ENCODE measurements around the gene RASSF8. TPM values are rescaled to one million over a fixed set of nuclear protein-coding genes. Genes with fewer than 3 reads are reported as not detected.

Gene RASSF8
- total and polyA plus RNA-seq, 2 donors from 2014 or later, result 12.0 to 52.8 TPM

- Histone ChIP-seq H3K27ac (ENCODE audit: low read depth in 2 of 2, low read length in 2 of 2) (no peak overlapping the region), H3K4me1 (ENCODE audit: control insufficient read depth in 2 of 3, insufficient read depth in 2 of 3, low read depth in 1 of 3, low read length in 3 of 3) (peaks cover 3 to 7% (median 4%) of the 10 kb centered on the region in 3 donors), H3K27me3 (ENCODE audit: control insufficient read depth, insufficient read depth, low read length) (peaks cover 19% of the 10 kb centered on the region), H3K4me3 (ENCODE audit: low read length in 3 of 3) (no peak overlapping the region), H3K9me3 (ENCODE audit: control insufficient read depth in 2 of 3, insufficient read depth in 1 of 3, low read length in 3 of 3) (no peaks in the 10 kb centered on the region), H3K36me3 (ENCODE audit: control insufficient read depth in 2 of 3, insufficient read depth in 3 of 3, low read length in 3 of 3) (no peaks in the 10 kb centered on the region), H3K9ac (ENCODE audit: low read length in 3 of 3) (no peak overlapping the region)
- FAIRE-seq (no peak), DNase-seq (no peak)
- intact Hi-C loops (cut with DNase I), result no loop called here
- no peak for TF ChIP-seq CTCF (IDR thresholded peaks at IDR 0.05; ENCODE audit: borderline replicate concordance, extremely low read depth, insufficient read depth)
Measured at GRCh38 chr12:26120561-26121274, 162.2 kb downstream of the RASSF8 start.

GRCh38 chr12:26121323-26122060, 163.0 kb downstream of the RASSF8 start:
- no peak overlapping the region for H3K27ac ChIP-seq (ENCODE audit: low read depth in 2 of 2, low read length in 2 of 2)
- H3K4me1 ChIP-seq (ENCODE audit: control insufficient read depth in 2 of 3, insufficient read depth in 2 of 3, low read depth in 1 of 3, low read length in 3 of 3), result peaks cover 3 to 7% (median 4%) of the 10 kb centered on the region in 3 donors
- peaks cover 19% of the 10 kb centered on the region for H3K27me3 ChIP-seq (ENCODE audit: control insufficient read depth, insufficient read depth, low read length)
- H3K9ac ChIP-seq (ENCODE audit: low read length in 3 of 3), result peak overlapping the region in 1 of 3 donors; percentile 27
- no peaks in the 10 kb centered on the region for H3K9me3 ChIP-seq (ENCODE audit: control insufficient read depth in 2 of 3, insufficient read depth in 1 of 3, low read length in 3 of 3)
- DNase-seq, result peak in 1 of 5 donors; percentile 22
- peak overlapping the region in 2 of 3 donors; percentile 45 to 55 for H3K4me3 ChIP-seq (ENCODE audit: low read length in 3 of 3)
- no peaks in the 10 kb centered on the region for H3K36me3 ChIP-seq (ENCODE audit: control insufficient read depth in 2 of 3, insufficient read depth in 3 of 3, low read length in 3 of 3)
- FAIRE-seq, result no peak
- intact Hi-C loops (cut with DNase I), result no loop called here
- no peak for TF ChIP-seq CTCF (IDR thresholded peaks at IDR 0.05; ENCODE audit: borderline replicate concordance, extremely low read depth, insufficient read depth)

- peaks cover 24% of the 10 kb centered on the region for H3K27me3 ChIP-seq (ENCODE audit: control insufficient read depth, insufficient read depth, low read length)
- peak overlapping the region in 2 of 3 donors; percentile 55 to 72 for H3K4me3 ChIP-seq (ENCODE audit: low read length in 3 of 3)
- peak overlapping the region in 1 of 2 donors; percentile 71 for H3K27ac ChIP-seq (ENCODE audit: low read depth in 2 of 2, low read length in 2 of 2)
- intact Hi-C loops (cut with DNase I), result no loop called here
- DNase-seq (peak; percentile 17 to 78 (median 58)), FAIRE-seq (no peak)
- H3K4me1 ChIP-seq (ENCODE audit: control insufficient read depth in 2 of 3, insufficient read depth in 2 of 3, low read depth in 1 of 3, low read length in 3 of 3), result peaks cover 3 to 12% (median 4%) of the 10 kb centered on the region in 3 donors
- H3K36me3 ChIP-seq (ENCODE audit: control insufficient read depth in 2 of 3, insufficient read depth in 3 of 3, low read length in 3 of 3), result no peaks in the 10 kb centered on the region
- H3K9me3 ChIP-seq (ENCODE audit: control insufficient read depth in 2 of 3, insufficient read depth in 1 of 3, low read length in 3 of 3), result no peaks in the 10 kb centered on the region
- H3K9ac ChIP-seq (ENCODE audit: low read length in 3 of 3), result peak overlapping the region in 1 of 3 donors; percentile 27
- TF ChIP-seq CTCF (IDR thresholded peaks at IDR 0.05; ENCODE audit: borderline replicate concordance, extremely low read depth, insufficient read depth), result no peak
Measured at GRCh38 chr12:26122061-26122680, 163.7 kb downstream of the RASSF8 start.

All from kidney (tissue), 14 donors.